Bronchial epithelial cell (primary cell): ENCODE measurements around the gene PLXNA4. TPM values are rescaled to one million over a fixed set of nuclear protein-coding genes. Genes with fewer than 3 reads are reported as not detected.
A peak's percentile ranks its signal among the peaks of the same experiment; 100 is the strongest.

Experiments
- DNase-seq: peaks from one replicate; pipeline ENCODE4 v3.0.0-alpha.2; 2010; ENCODE audit warnings: low read depth
- FAIRE-seq: peaks from 2 replicates; lab custom pipeline; 2011; peaks lifted over from hg19 to GRCh38; lab: Jason Lieb, UNC
- H3K27me3 ChIP-seq: 2 replicates; pipeline ENCODE4 v1.5.1; 2011; ENCODE audit warnings: low read length; ENCODE audit not compliant: control insufficient read depth, insufficient read depth
- H3K36me3 ChIP-seq: 2 replicates; pipeline ENCODE4 v1.5.1; 2011; ENCODE audit warnings: low read length; ENCODE audit not compliant: control insufficient read depth, insufficient read depth
- H3K4me3 ChIP-seq: 2 replicates; pipeline ENCODE4 v1.5.1; 2011; ENCODE audit warnings: mild to moderate bottlenecking, low read depth, low read length, control low read depth
- total RNA-seq: library from RNA; depleted of rRNA; stranded (reverse); fragments of >200 nt; gene quantifications from 2 replicates; pipeline ENCODE4 v1.2.1, GENCODE V29; 2014
- TF ChIP-seq, protein P1 (sequence below): IDR thresholded peaks from 2 replicates; pipeline ENCODE4 v1.5.1; 2011; ENCODE audit warnings: mild to moderate bottlenecking, moderate library complexity, low read length, control low read depth, inconsistent platforms; ENCODE audit not compliant: insufficient read depth, severe bottlenecking

PLXNA4 gene
- total RNA-seq, 1 donor from 2014 or later: under 0.01 TPM

DNA sequence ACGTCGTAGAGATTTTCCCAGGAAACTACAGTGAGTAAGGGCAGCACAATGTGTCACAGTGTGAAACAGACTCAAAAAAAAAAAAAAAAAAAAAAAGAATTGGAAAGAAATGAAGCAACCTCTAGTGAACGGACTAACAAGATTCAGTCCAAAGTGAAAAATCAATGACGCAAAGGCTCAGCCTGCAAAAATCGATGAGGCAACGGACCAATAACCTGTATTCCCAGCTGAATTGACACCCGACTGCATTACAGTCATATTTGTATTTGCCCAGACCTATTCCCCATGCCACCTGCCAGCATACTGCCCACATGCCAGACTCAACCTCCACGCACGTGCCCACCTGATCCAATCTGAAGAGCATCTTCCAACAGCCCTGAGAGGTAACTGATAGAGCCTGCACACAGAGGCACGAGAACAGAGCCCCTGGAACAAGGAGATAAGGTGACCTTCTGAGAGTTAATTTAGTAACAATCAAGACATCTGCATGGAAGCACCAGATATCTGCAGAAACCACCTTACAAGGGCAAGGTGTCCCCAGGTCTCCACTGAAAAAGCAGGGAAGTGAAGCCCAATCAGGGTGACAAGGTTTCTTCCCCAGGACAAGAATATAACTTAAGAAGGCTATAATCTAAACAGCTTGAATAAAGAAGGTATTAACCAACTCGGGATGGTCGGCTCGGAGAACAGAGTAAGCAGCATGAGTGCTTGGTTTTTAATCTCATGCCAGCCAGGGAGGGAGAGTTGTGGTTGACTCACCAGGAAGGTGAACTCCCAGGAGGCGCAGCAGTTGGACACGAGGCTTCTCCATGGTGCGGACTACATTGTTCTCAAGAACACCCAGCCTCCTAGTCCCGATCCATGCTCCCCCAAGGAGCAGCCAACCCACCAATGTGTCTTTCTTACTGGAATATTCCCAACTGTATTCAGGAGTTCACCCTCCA is 48.5 kb downstream of the PLXNA4 start:
- no peak for DNase-seq
- Histone ChIP-seq H3K27me3 (no peaks in the 10 kb centered on the region), H3K36me3 (no peaks in the 10 kb centered on the region), H3K4me3 (no peak overlapping the region)
- TF ChIP-seq, protein P1, sequence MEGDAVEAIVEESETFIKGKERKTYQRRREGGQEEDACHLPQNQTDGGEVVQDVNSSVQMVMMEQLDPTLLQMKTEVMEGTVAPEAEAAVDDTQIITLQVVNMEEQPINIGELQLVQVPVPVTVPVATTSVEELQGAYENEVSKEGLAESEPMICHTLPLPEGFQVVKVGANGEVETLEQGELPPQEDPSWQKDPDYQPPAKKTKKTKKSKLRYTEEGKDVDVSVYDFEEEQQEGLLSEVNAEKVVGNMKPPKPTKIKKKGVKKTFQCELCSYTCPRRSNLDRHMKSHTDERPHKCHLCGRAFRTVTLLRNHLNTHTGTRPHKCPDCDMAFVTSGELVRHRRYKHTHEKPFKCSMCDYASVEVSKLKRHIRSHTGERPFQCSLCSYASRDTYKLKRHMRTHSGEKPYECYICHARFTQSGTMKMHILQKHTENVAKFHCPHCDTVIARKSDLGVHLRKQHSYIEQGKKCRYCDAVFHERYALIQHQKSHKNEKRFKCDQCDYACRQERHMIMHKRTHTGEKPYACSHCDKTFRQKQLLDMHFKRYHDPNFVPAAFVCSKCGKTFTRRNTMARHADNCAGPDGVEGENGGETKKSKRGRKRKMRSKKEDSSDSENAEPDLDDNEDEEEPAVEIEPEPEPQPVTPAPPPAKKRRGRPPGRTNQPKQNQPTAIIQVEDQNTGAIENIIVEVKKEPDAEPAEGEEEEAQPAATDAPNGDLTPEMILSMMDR: no peak
- FAIRE-seq: no peak

DNA sequence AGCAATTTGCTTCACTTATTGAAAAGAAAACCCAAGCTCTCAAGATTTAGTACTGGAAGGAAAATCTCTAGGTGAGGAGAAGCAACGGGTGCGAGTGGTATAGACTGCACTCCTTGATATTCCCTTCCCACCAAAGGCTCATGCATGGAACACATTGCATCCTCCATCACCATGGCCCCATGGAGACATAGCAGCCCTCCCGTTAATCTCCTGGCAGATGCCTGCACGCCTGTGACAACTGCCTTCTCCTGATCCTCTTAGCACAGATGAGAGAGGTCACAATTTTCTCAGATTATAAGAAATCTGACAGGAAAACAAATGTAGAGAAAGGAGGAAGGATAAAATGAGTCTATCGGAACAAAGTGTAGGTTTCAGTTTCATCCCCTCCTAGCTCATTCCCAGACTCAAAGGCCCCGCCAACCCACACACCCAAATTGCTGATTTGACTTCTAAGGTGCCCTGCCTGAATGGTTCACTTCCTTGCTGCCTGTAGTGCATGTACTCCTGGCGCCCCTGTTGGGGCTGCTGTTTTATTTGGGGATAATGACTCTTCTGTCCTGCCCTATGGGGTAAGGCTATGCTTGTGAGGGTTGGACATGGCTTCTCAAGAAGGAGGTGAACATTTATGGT is 50.0 kb downstream of the PLXNA4 start:
- Histone ChIP-seq H3K4me3 (no peak overlapping the region), H3K27me3 (no peaks in the 10 kb centered on the region), H3K36me3 (no peaks in the 10 kb centered on the region)
- TF ChIP-seq, protein P1: no peak
- DNase-seq (no peak), FAIRE-seq (no peak)

DNA sequence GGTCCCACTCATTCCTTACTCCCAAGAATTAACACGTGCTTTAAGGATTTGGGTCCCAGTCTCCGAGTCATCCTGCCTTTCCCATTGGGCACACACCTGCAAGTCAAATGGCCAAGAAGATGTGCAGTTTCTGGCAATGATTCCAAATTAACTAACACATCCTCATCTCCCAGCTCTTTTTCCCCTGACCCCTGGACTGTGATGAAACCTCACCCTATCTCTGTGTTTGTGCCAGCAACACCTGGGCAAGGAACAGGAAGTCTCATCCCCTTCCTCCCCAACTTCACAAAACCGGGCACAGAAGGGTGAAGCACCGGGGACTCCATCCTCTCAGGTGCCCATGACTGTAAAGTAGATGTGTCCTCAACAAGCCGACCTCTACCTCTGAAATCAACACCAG is 54.8 kb downstream of the PLXNA4 start:
- TF ChIP-seq, protein P1: no peak
- FAIRE-seq: peak; percentile 88
- no peaks in the 10 kb centered on the region for H3K36me3 ChIP-seq

DNA sequence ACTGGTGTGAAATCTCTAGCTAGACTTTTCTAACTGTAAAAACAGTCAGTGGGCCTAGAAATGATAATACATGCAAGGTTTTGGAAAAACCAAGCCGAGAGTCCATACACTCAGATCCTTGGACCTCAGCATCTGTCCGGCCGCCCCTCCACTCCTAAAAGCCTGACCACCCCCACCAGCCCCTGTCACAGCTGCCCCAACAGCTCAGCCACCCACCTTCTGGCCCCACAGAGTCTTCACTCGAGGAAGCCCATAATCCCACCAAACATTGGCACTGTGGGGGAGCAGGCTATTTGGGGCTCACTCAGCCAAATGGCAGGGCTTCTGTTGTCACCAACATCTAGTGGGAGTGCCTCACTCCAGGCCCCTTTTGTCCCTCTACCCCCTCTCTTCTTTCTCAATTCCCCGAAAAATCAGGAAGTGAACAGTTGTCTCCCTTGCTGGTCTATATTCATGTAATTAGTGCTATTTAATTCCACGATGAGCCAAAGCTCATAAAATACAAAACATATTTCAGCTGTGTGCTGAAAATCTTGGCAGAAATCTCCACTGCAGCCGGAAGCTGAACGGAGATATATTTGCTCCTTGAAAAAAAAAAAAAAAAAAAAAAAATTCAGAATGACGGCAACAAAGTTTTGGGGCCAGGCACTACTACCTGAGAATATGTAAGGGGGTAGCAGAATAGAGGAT is 55.5 kb downstream of the PLXNA4 start:
- DNase-seq: no peak

More for the DNA sequence above, 54.8 kb downstream of the PLXNA4 start:
- no peak overlapping the region for H3K4me3 ChIP-seq
- H3K27me3 ChIP-seq: no peaks in the 10 kb centered on the region
- DNase-seq: no peak

DNA sequence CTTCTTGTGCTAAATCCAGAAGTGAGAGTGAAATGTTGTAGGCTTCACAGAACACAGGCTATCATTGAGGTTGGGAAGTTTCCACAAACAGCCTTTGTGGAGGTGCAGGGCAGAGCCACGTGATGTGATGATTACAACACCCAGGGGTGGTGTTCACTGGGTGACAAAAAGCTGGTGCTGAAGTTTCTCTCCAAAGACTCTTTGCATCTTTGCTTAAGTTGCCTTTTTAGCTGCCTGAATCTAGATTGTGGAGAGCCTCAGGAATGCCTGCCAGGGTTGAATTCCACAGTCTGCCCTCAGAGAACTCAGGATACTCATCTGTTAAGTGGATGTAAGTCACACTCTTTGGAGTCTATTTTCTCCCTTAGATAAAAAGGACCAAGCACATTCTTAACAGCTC is 56.3 kb downstream of the PLXNA4 start:
- Histone ChIP-seq H3K36me3 (no peaks in the 10 kb centered on the region), H3K4me3 (no peak overlapping the region), H3K27me3 (no peaks in the 10 kb centered on the region)
- FAIRE-seq (peak; percentile 73), DNase-seq (no peak)
- TF ChIP-seq, protein P1: no peak

More for the DNA sequence above, 55.5 kb downstream of the PLXNA4 start:
- no peaks in the 10 kb centered on the region for H3K27me3 ChIP-seq
- TF ChIP-seq, protein P1: no peak
- H3K36me3 ChIP-seq: no peaks in the 10 kb centered on the region
- H3K4me3 ChIP-seq: no peak overlapping the region
- FAIRE-seq: no peak
